ENCODE results near the gene MAGI1.

DNA sequence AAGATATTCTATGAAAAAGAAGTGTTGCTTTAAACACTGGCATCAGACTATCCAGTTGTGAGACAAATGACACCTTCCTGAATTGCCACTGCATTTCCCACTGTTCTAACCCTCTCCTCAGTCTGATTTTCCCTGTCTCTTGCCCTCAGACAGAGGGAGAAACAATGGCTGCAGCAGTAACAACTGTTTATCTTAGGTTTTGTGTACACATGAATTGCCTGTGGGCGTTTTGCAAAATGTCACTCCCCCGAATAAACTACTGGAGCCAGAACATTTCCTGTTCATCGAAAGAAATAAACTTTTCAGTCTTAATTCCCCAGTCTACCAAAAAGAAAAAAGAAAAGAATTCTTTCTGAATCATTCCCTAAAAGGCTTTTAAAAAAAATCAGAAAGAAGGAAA lies 155.1 kb downstream of the MAGI1 start:
- TF ChIP-seq, protein P1, sequence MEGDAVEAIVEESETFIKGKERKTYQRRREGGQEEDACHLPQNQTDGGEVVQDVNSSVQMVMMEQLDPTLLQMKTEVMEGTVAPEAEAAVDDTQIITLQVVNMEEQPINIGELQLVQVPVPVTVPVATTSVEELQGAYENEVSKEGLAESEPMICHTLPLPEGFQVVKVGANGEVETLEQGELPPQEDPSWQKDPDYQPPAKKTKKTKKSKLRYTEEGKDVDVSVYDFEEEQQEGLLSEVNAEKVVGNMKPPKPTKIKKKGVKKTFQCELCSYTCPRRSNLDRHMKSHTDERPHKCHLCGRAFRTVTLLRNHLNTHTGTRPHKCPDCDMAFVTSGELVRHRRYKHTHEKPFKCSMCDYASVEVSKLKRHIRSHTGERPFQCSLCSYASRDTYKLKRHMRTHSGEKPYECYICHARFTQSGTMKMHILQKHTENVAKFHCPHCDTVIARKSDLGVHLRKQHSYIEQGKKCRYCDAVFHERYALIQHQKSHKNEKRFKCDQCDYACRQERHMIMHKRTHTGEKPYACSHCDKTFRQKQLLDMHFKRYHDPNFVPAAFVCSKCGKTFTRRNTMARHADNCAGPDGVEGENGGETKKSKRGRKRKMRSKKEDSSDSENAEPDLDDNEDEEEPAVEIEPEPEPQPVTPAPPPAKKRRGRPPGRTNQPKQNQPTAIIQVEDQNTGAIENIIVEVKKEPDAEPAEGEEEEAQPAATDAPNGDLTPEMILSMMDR (IDR thresholded peaks at IDR 0.05): no peak
- no peak for TF ChIP-seq POLR2A (IDR thresholded peaks at IDR 0.05)
